Coronary artery (tissue), 2 donors: ENCODE measurements around the gene ERCC8.
"Not testable (repeated sequence)": the region's sequence is repeated elsewhere in the genome, so short reads cannot be mapped to it uniquely, and the experiment has no call there.

Experiments
- DNase-seq: peaks from one replicate; pipeline ENCODE4 v3.0.0-alpha.2; 2017; ENCODE audit warnings: low spot score
- H3K27ac ChIP-seq, 2 donors: fragments of 200-600 bp; sonication (generic); one replicate each; pipeline ENCODE4 v1.5.1; 2016 to 2019
- H3K4me3 ChIP-seq: fragments of 200-600 bp; sonication (generic); 2 replicates; pipeline ENCODE4 v1.5.1; 2016; ENCODE audit warnings: mild to moderate bottlenecking, moderate library complexity
- TF ChIP-seq, protein P1 (sequence below): fragments of 200-600 bp; sonication (generic); IDR thresholded peaks from one replicate; pipeline ENCODE4 v1.5.1; 2019; ENCODE audit warnings: antibody characterized with exemption

The ERCC8 gene

DNA sequence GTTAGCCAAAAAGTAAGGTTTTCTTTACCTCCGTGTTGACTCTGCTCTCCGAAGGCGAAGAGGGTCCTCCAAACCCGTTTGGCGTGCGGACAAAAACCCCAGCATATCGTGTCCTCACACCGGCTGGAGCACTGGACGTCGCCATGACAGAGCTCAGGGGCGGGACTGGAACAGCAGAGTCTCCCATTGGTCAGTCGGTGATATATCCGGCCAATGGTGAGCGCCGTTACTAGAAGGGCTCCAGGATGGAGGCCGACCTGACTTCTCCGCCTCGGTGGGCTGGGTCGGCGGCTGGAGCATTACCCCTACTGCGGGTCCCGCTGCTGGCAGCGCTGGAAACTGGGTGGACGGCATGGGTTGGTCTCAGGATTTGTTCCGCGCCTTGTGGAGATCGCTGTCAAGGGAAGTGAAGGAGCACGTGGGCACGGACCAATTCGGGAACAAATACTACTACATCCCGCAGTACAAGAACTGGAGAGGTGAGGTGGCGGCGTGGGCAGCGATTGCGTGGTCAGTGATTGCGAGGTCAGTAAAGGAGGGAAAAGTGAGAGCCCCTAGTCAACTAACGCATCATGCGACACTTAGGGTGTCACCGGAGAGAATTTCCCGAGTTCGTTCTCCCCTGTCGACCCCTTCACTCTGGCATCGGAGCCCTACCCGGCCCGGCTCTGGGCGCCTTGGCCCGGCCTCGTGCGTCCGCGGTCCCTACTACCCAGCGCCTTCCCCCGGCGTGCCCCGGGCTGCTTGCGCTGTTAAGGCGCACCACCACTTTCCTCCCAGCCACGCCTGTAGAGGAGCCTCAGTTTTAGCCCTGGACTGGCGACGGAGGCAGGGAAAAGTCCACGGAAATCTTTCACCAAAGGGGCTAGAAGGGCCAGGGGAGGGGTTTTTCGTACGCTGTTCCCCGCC, at the start of gene ERCC8, which contains the start of gene NDUFAF2:
Gene ERCC8, minus strand, starts transcription at position 167 of the 909 bp plus-strand sequence. Its CDS starts 62 bp downstream, at position 105.
Gene NDUFAF2, plus strand, starts transcription at position 302 of the 909 bp plus-strand sequence. Its CDS starts 51 bp downstream, at position 353.
- DNase-seq, result peak; percentile 96
- TF ChIP-seq, protein P1, sequence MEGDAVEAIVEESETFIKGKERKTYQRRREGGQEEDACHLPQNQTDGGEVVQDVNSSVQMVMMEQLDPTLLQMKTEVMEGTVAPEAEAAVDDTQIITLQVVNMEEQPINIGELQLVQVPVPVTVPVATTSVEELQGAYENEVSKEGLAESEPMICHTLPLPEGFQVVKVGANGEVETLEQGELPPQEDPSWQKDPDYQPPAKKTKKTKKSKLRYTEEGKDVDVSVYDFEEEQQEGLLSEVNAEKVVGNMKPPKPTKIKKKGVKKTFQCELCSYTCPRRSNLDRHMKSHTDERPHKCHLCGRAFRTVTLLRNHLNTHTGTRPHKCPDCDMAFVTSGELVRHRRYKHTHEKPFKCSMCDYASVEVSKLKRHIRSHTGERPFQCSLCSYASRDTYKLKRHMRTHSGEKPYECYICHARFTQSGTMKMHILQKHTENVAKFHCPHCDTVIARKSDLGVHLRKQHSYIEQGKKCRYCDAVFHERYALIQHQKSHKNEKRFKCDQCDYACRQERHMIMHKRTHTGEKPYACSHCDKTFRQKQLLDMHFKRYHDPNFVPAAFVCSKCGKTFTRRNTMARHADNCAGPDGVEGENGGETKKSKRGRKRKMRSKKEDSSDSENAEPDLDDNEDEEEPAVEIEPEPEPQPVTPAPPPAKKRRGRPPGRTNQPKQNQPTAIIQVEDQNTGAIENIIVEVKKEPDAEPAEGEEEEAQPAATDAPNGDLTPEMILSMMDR, result no peak
- peak within 1 kb of the TSS; percentile 77 to 90 for H3K27ac ChIP-seq
- H3K4me3 ChIP-seq, result peak within 1 kb of the TSS; percentile 93

DNA sequence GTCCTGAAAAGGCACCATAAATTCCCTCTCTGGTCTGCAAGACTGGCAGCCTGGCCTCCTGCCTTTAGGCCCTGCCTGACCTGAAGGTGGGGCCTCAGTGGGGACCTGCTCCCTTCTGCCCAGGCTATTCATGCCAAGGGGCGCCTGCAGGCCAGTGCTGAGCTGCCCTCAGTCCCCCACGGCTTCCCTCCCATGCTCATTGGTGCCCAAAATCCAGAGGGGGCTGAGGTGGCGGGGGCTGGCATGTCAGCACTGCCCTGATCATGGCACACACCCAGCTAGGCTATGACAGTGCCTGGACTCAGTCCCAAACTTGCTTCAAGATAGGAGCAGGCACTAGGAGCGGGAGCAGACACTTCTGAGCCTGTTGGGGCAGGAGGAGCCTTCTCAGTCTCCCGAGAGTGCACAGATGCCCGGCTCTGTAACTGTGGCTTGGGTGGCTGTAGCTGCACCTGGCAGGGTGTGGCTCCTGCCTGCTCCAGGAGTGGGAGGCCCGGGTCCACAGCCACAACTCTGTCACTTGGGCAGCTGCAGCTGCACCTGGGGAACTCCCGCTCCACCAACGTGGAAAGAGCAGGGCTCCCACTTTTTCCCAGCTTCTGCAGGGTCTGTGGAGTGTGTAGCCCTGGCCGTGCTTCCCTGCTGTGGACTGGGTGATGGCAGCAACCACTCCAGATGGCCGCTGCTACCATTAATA, 49.2 kb upstream of the ERCC8 start:
- peak overlapping the region; percentile 11 to 46 for H3K27ac ChIP-seq
- no peak overlapping the region for H3K4me3 ChIP-seq
- TF ChIP-seq, protein P1, result no peak
- DNase-seq, result no peak

- Histone ChIP-seq H3K27ac (peak overlapping the region; percentile 11 to 46), H3K4me3 (no peak overlapping the region)
- TF ChIP-seq, protein P1, result no peak
- no peak for DNase-seq
These were observed 48.6 kb upstream of the ERCC8 start for GRCh38 chr5:60993425-60993824.

- no peak for DNase-seq
- no peak overlapping the region for H3K4me3 ChIP-seq
- no peak overlapping the region for H3K27ac ChIP-seq
- TF ChIP-seq, protein P1, result no peak
These were observed 48.0 kb upstream of the ERCC8 start for GRCh38 chr5:60992871-60993270.

DNA sequence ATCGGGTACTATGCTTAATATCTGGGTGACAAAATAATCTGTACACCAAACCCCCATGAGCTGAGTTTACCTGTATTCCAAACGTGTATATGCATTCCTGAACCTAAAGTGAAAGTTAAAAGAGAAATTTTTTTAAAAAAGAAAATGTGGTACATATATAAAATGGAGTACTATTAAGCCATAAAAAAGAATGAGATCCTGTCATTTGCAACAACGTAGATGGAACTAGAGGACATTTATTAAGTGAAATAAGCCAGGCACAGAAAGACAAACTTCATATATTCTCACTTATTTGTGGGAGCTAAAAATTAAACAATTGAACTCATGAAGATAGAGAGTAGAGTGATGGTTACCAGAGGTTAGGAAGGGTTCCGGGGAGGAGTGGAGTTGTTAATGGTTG, 44.9 kb upstream of the ERCC8 start:
- Histone ChIP-seq H3K4me3 (no peak overlapping the region), H3K27ac (no peak overlapping the region)
- DNase-seq, result no peak
- TF ChIP-seq, protein P1, result no peak

- not testable (repeated sequence) for DNase-seq
These were observed 37.3 kb upstream of the ERCC8 start for GRCh38 chr5:60982127-60982526.

DNA sequence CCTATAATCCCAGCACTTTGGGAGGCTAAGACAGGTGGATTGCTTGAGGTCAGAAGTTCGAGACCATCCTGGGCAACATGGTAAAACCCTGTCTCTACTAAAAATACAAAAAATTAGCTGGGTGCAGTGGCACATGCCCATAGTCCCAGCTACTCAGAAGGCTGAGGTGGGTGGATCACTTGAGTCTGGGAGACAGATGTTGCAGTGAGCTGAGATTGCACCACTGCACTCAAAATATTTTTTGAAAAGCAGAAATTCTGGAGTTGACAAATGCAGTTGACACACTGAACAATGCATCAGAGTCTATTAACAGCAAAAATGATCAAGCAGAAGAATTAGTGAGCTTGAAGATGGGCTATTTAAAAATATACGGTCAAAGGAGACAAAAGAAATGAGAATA, 35.6 kb upstream of the ERCC8 start:
- no peak for DNase-seq
- Histone ChIP-seq H3K4me3 (no peak overlapping the region), H3K27ac (no peak overlapping the region)
- TF ChIP-seq, protein P1, result no peak

More at GRCh38 chr5:60982127-60982526, 37.3 kb upstream of the ERCC8 start:
- not testable (repeated sequence) for H3K4me3 ChIP-seq, H3K27ac ChIP-seq
